GM12873 (cell line): ENCODE results near the gene MAP4K3.

Experiments
- TF ChIP-seq, protein P1 (sequence below): IDR thresholded peaks from 2 replicates; pipeline ENCODE4 v1.5.1; 2012; ENCODE audit warnings: low read depth, mild to moderate bottlenecking, moderate library complexity, low read length, control low read depth; ENCODE audit not compliant: insufficient read depth; ENCODE audit errors: missing control alignments

The MAP4K3 gene

DNA sequence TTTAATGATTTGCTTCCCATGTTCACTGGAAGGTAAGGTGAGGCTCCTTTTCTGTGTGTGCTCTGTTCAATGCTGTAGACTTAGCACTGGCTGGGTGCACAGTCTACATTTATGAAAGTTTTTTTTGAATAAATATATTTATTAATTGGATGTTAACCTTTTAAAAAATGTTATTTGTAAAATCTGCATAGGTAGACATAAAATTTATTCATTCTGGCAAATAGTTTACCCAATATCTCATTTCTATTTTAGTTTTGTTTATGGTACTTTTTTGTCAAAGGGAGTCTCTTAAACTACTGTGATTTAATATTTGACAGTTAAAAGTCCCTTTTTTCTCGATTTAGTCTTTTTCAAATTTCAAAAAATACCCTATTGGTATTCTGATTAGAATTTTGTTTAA, 213.2 kb downstream of the MAP4K3 start:
- TF ChIP-seq, protein P1, sequence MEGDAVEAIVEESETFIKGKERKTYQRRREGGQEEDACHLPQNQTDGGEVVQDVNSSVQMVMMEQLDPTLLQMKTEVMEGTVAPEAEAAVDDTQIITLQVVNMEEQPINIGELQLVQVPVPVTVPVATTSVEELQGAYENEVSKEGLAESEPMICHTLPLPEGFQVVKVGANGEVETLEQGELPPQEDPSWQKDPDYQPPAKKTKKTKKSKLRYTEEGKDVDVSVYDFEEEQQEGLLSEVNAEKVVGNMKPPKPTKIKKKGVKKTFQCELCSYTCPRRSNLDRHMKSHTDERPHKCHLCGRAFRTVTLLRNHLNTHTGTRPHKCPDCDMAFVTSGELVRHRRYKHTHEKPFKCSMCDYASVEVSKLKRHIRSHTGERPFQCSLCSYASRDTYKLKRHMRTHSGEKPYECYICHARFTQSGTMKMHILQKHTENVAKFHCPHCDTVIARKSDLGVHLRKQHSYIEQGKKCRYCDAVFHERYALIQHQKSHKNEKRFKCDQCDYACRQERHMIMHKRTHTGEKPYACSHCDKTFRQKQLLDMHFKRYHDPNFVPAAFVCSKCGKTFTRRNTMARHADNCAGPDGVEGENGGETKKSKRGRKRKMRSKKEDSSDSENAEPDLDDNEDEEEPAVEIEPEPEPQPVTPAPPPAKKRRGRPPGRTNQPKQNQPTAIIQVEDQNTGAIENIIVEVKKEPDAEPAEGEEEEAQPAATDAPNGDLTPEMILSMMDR = no peak

DNA sequence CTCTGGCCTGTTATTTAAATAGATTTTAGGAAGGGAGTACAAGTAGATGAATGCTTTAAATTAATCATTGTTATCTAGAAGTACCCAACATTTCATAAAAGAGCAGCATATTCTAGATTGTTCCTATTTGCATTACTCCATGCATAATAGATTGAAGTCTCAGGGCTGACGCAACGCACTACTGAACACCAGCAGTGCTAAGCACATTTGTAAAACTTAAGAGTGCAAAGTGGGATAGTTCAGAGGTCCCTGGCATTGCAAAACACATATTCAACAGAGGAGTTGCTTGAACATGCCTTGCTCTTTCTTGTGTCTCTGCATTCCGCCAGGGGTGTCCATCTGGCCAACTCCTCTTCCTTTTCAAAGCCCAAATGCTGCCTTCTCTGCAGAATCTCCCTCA, 215.6 kb downstream of the MAP4K3 start:
- TF ChIP-seq, protein P1 = no peak

DNA sequence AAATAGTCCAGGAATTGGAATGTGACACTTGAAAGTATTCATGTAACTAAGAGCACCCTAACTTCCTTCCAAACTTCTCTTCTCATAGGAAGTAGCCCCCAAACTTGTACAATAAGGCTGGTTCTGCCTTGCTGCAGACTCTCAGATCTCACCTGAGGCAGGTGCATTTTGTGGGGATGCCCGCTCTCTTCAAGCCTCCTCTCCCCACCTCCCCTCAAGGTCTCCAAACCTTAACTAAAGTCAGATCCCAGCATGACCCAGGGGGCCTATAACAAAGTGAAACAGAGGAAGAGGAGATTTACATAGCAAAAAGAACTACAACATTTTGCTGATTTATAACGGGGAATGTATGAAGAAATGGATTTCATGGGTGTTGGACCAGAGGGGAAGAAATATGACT, 216.9 kb downstream of the MAP4K3 start:
- TF ChIP-seq, protein P1 = no peak

DNA sequence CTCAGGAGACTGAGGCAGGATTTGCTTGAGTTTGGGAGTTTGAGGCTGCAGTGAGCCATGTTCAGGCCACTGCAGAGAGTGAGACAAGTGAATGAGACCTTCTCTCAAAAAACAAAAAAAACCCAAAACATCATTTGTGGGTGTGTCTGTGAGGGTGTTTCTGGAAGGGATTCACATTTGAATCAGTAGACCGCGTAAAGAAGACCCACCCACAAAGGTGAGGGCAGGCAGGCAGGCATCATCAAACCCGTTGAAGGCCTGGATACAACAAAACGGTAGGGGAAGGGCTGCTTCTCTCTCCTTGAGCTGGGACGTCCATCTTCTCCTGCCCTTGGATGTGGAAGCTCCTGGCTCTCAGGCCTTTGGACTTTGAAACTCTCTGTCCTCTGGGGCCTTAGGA, 218.7 kb downstream of the MAP4K3 start:
- TF ChIP-seq, protein P1 = no peak

DNA sequence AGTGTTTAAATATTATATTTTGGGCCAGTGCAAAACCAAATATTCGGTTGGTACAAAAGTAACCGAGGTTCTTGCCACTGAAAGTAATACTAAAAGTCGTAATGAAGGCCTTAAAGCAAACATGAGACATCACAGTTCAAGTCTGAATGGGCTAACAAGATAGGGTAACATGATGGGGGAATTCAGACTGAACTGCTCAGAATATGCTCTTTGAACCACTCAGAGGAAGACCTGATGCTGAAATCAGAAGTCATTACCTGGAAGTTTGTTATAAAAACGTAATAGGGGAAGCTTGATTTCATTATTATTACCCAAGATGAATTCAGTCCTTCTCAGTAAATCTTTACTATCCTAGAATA, 219.9 kb downstream of the MAP4K3 start:
- TF ChIP-seq, protein P1 = no peak

DNA sequence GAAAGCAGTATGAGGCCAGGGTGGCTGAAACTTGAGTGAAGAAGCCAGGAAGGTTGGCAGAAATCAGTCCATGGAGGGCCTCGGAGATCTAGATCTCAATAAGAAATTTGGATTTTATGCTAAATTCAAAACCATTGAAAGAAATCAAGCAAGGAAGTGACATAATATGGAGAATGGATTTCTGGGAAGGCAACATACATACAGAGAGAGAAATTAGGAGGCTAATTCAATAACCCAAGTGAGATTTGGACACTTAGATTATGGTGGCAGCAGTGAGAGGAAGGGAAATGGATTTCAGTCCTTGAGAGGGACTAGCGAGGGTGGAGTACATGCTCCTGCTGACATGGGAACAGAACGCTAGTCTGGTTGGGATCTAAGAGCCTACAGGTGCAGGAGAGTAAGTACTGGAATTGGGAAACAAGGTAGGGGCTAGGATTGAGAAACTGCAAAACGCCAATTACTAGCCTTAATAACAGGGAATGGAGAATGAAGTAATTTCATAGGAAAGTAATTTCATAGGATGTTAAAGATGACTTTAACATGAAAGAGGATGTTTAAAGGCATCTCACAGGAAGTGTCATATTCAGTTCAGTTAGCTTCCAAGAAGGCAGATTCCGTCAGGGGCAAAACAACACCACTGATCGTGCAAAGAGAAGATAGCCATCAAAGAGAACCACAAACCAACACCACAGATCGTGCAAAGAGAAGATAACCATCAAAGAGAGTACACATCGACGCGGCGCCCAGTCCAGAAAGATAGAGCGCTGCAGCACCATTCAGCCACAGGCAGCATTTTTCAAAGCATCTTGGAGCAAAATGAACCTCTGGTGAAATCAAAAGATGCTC, 220.5 kb downstream of the MAP4K3 start:
- TF ChIP-seq, protein P1 = no peak

DNA sequence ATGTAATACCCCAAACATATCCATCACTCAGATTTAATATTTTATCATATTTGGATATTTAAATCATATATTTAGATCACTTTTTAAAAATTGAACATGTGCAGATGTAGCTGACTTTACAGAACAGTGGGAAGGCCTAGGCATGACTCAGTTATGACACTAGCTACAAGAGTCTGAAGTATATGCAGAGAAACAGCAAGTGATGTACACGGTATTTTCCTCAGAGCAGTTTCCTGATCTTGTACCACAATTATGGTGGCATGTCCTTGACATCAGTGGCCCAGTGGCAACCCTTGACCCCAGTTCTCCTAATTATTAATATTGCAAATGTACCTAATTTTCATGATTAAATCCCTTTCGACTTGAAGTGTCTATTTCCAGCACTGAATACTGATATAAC, 221.5 kb downstream of the MAP4K3 start:
- TF ChIP-seq, protein P1 = no peak
